ENCODE results near the gene ELF1.
"Not testable (repeated sequence)": the region's sequence is repeated elsewhere in the genome, so short reads cannot be mapped to it uniquely, and the experiment has no call there.

ELF1 gene

DNA sequence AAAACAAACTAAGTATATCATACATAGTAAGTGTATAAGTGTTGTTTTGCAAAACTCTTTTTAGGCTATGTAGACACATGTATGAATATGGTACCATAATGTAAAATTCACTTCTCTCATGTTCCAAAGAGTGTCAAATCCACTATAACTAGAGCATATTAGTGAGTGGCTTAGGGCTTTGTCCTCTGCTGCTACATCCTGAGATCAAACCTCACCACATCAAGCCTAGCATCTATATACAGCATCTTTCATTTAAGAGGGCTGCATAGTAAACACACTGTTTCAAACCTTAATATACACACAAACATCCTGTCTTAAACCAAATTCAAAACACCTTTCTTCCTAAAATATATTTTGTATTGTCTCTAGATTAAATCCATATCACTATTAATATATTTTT, 38.7 kb downstream of the ELF1 start:
- DNase-seq: no peak

DNA sequence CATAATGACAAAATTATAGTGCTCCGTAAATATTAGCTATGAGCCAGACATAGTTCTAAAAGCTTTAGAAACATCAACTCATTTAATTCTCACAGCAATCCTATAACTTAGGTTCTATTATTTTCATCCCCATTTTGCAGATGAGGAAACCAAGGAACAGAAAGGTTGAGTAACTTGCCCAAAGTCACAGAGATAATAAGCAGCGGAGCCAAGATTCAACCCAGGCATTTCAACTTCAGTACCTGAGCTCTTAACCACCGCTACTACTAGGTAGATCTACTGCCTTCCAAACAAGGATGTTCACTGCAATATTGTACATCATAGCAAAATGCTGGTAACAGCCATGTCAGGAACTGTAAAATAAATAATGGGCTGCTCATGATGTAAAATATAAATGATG, 39.9 kb downstream of the ELF1 start:
- DNase-seq: no peak

DNA sequence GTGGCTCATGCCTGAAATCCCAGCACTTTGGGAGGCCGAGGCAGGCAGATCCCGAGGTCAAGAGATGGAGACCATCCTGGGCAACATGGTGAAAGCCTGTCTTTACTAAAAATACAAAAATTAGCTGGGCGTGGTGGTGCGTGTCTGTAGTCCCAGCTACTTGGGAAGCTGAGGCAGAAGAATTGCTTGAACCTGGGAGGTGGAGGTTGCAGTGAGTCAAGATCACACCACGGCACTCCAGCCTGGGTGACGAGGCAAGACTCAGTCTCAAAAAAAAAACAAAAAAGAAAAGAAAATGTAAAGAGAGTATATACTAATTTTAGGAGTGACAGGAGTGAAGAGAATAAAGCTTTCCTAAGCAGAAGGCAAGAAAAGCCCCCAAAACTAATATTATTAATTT, 41.0 kb downstream of the ELF1 start:
- DNase-seq: not testable (repeated sequence)

DNA sequence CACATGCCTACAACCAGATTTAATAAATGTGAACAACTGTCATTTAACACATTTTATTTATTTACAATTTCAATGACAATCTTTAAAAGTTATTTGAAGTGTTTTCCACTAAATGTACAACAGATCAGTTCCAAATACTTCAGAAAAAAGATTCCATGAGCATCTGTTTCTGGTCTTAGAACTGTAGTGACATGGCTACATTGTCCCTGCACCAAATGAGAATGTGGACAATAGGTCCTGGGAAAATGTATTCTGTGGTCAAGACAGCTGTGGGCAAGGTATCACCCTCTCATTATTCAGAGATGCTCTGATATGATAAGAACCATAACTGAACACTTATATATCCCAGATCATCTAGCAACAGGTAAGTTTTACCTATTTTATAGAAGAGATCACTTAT, 43.7 kb downstream of the ELF1 start:
- DNase-seq: no peak

DNA sequence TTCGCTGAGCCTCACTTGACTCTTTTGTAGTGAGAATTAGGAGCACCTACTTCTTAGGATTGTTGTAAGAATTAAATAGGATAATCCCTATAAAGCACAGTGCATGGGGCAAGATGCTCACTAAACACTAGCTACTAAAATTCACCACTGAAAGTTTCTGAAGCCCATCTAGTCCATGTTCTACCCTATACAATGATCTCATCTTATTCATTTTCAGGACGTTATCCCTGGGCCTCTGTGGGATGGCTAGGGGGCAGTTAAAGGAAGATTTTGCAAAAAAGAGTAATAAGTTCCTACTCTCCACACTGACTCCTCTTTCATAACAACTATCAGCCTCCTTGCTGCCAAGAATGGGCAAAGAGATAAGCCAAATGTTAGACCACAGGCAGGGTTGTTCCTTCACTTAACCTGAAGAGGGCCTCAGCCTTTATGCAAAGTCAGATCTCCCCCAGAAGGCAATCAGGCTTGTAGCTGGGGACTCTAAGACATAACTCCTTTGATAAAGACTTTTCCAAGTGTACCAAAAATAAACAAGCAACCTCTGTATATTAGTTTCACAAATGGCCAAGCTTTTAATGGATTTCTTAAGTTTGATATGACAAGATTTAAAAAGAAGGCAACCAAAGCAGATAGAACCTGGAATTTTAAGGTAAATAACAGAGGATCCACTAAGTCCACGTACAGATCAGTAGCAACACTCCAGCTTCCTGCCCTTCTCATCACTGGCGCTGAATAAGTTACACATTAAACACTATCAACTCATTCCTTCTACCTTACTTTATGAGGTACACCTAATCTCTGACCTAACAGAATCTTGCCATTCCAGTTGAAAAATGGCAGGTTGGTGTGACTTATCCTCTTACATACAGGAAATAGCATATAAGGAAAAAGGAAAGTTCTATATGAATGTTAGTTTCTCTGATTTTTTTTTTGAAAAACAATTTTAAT, 44.4 kb downstream of the ELF1 start:
- DNase-seq: no peak

DNA sequence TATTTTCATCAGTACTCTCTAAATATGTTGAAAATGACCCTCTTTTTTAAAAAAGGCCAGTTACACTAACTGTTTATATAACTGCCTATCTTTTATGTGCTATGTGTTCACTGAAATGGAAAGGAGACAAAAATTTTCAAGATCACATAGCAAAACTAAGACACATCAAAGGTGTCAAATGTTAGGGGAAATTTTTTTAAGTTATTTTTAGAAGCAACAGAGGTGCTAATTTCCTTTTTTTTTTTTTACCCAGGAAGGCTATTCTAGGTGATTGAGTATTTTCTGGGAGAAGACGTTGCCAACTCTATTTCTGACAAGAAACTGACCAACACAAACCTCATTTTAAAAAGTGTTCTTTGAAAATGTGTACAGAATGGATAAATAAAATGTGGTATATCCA, 45.7 kb downstream of the ELF1 start:
- no peak for DNase-seq

DNA sequence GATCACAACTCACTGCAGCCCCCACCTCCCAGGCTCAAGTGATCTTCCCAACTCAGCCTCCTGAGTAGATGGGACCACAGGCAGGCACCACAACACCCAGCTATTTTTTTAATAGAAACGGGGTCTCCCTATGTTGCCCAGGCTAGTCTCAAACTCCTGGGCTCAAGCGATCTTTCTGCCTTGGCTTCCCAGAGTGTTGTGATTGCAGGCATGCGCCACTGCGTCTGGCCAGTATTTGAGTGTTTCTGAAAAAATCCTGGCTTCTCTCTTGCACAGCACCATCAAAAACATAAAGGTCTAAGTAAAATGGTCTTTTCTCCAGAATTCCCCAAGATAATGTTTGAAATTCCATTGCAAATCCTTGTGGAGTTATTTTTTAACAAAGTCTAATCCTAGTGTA, 47.8 kb downstream of the ELF1 start:
- DNase-seq: no peak

DNA sequence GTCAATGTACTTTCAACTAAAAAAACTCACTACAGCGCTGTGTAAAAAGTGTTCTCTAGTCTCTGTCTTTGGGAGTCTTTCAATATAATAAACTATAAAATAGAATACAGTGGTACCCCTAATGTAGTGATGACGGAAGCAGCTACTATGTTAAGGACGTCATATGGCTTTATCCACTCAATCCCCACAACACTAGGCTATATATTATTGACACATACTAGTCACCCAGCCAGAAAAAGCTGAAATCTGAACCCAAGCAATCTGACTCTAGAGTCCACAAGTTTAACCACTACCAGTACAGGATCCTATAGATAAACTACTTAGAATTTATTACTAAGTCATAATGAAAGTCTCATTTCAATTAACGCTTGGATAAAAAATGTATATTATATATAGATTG, 48.3 kb downstream of the ELF1 start:
- DNase-seq: no peak

DNA sequence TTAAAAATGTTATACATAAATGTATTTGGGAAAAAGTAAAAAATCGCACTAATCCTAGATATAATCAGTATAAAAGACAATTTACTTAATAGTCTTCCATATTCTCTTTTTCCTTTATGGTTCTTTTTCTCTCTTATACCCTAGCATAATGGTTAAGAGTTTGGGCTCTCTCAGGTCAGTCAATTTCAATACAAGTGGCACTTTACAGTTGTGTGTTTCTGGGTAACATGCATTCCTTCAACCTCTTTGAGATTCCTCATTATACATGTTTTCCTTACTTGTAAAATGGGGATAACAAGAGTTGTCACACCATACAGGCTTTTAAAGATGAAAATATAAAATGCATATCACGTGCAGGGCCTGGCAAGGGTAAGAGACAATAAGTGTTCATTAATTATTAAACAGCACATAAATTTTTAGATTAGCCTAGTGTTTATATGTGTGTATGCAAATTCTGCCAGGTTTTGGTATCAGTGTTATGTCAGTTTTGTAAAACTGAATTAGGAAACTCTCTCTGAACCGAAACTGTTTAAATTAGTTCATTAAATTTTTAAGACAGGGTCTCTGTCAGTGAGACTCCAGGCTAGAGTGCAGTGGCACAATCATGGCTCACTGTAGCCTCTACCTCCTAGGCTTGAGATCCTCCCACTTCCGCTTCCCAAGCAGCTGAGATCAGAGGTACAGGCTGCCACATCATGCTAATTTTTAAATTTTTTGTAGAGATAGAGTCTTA, 49.8 kb downstream of the ELF1 start:
- no peak for DNase-seq

DNA sequence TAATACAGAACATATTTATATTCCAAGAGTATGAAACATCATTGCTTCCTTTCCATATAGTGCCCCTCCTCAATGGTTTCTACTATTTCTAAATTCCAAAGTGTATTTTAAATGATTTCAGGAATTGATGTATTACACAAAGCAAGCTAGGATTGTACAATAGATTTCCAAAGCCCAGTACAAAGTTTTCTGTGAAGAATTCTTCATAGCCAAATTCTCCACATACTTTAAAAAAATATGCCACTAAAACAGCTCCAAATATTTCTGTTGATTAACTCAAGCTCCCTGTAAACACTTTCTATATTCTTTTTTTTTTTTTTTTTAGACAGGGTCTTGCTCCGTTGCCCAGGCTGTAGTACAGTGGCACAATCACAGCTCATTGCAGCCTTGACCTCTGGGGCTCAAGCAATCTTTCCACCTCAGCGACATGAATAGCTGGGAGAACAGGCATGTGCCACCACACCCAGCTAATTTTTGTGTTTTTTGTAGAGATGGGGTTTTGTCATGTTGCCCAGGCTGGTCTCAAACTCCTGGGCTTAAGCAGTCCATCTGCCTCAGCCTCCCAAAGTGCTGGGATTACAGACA, 50.6 kb downstream of the ELF1 start:
- DNase-seq: no peak

DNA sequence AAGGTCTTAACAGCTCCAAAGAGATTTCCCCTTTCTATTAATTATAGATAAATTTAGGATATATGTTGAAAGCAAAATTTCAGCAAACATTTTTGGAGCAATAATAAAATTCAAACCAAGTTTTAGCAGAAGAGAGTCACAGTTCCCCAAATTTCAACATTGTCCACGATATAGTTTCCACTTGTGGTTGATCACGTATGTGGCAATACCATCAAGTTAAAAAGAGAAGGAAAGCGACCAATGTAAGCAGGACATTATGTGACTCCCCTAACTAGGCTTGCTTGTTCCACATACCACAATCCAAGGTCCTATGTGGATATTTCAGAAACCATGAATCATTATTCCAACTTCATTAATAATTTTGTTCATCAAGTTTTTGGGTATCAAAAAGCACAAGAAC, 52.8 kb downstream of the ELF1 start:
- no peak for DNase-seq

DNA sequence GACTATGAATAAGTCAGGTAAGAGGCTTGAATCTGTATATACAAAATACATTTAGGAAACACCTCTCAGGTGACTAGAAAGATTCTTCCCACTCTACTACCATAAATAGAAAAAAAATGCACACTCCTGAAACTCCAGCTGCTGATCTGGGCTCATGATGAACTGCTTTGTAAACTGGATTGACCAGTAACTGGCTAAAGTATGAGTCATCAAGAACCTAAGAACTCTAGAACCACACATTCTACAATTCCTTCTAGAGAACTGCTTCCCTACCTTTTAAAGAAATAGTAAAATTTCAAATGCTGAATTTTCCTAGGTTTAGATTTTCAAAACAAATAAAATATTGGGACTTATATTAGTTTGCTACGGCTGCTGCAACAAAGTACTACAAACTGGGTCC, 55.2 kb downstream of the ELF1 start:
- DNase-seq: no peak

DNA sequence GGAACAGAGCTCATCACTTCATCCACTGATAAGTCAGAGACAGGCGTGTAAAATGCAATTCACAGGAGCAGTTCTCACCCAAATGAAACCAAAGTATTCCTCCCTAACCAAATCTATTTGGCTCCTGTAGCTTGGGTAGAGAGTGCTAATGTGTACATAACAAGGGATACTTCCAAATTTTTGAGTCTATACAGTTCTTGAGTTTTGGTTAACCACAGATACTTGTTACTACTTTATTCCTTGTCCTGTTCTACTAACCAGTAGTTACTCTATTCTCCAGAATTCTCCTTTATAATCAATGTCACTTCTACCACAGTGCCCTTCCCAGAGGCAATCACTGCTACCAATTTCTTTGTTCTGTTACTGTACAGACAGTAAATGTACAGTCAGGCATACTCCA, 57.3 kb downstream of the ELF1 start:
- no peak for DNase-seq

DNA sequence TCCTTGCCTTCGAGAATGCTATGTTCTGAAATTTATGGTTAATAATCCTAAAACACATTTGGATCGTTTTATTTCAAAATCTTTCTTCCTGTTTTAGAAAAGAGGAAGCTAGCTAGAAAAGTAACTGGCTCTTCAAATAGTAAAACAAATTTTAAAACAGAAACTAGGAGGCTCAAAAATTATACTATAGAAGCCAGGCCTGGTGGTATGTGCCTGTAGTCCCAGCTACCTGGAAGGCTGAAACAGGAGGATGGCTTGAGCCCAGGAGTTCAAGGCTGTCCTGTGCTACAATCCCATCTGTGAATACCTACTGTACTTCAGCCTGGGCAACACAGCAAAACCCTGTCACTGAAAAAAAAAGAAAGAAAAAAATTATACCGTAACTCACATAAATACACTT, 57.9 kb downstream of the ELF1 start:
- DNase-seq: no peak

DNA sequence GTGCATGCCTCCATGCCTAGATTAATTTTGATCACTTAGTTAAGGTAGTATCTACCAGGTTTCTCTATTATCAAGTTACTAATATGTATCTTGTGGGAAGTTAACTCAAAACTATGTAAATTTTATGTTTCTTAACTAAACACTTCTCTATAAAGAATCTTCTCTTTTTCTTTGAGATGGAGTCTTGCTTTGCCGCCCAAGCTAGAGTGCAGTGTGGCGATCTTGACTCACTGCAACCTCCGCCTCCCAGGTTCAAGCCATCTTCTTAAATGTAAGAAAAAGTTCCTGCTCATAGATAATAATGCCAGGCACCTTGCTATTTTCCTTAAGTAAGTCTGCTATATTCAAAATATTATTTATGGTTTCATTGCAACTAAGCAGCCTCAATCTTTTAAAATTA, 58.4 kb downstream of the ELF1 start:
- DNase-seq: no peak

DNA sequence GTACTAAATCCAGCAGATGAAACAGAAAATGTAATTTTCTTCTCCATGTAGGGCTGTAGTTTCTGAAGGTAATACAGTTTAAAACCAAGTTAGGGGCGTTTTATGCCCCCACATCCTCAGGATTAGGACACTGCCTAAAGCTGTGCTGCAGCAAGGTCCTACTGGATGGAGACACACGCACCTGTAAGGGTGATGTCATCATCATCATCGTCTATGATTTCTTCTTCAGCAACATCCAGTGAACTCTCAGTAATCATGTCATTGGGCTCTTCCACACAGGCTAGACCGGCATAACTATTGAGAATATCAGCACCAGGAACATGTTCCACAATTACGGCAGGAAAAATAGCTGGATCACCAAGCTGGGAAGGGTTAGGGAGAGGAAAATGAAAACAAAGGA, 60.5 kb downstream of the ELF1 start:
- DNase-seq: no peak

DNA sequence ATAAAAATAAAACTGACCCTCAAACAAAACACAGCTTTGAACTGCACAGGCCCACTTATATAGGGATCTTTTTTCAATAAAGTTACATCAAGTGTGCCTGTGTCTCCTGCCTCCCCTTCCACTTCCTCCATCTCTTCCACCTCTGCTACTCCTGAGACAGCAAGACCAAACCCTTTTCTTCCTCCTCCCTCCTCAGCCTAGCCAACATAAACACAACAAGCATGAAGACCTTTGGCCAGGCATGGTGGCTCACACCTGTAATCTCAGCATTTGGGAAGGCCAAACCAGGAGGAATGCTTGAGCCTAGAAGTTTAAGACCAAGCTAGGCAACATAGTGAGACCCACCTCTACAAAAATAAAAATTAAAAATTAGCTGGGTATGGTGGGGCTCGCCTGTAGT, 72.6 kb downstream of the ELF1 start:
- DNase-seq: no peak

DNA sequence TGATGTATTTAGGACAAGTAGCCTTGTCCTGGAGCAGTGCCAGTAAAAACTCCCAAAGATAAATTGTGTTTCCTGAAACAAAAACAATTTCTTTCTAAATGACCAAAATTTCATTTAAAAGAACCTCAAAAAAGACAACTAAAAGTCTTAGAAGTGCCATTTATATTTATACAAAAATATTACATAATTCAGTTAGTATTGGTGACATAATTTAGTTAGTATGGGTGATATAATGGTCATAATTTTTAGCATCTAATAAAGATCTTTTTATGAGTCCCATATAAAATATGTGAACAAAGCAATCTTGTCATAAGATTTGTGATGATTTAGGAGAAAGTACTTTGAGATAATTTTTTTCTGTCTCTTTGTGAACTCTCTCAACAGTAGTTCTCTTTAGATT, 76.0 kb downstream of the ELF1 start:
- DNase-seq: no peak

DNA sequence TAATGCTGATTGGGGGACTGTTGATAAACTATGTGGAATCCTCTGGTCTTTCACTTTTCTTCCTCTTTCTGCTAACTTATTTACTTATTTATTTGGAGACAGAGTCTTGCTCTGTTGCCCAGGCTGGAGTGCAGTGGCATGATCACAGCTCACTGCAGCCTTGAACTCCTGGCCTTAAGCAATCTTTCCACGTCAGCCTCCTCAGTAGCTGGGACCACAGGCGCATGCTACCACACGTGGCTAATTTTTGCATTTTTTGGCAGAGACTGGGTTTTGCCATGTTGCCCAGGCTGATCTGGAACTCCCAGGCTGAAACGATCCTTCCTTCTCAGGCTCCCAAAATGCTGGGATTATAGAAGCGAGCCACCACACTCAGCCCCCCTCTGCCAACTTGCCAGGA, 77.5 kb downstream of the ELF1 start:
- DNase-seq: no peak

DNA sequence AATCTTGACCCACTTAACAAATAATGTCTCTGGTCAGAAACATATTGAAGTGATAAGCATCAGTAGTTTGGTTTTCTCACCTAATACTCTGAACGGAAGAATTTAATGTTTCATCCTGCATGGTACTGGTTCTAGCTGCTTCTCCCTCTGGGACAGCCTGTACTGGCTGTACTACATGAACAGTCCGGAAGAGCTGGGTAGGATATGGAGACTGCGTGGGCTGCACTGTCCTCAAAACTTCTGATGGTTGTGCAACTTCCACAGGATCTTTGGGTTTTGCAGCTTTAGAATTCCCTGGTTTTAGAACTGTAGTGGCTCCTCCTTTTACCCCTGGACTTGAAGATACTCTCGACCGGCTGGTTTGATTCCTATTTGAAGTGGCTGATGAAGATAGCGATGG, 78.3 kb downstream of the ELF1 start:
- DNase-seq: no peak

DNA sequence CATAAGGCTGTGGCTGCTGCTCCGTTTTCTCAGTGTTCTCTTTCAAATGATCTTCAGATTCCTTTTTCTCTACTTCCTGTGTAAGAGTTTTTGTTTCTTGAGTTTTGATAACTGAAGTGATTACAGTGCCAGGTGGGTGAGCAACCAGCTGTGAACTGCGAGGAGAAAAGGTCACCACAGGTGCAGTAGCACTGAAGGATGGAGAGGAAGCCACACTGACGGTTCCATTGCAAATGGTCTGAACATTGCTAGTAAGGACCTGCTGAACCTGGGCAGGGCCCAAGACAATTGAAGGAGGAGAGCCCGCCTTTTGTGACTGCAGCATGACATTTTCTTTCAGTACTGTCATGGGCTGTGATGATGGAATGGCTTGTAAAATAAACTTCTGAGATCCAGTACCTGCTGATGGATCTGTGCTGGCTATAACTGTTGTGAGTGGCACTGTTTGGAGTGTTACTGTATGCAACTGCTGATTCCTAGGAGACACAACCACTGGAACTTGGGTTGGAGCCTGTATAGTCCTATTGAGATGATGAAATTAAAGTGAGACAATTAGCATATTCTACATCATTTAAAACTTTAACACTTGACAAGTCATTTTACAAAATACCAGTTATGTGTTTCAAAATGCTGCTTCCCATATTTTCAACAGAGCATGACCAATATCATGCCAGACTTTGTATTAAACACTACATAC, 85.5 kb downstream of the ELF1 start:
- no peak for DNase-seq

DNA sequence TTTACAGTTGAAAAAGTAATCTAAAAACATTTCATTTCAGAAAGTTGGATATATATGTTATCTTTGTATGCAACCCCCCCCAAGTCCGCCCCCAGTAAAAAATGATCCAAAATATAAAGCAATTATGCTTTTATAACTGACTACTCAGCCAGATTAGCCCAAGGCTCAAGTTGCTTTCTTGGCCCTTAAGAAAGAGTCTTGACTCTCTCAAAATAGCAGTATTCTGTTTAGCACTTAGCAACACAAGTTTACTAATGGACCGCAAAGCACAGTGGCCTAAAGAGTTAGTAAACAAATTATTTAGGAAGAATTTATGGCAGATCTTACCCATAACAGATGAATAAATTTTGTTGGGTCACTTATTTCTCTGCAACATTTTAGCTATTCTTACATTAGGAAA, 86.9 kb downstream of the ELF1 start:
- DNase-seq: no peak

DNA sequence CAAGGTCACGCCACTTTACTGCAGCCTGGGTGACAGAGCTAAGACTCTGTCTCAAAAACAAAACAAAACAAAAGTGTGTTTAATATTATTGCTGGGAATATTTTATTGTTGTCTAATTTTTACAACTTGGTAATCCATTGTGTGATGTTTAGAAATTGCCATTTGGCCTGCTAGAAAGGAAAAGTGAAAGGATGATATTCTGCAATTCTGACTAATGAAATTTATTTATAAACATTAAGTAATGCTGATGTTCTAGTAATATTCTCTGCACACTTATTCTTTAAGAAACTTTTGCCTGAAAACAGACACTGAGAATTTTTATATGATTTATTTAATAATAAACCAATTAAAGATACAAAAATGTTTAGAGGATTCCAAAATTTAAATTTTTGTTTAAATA, 87.4 kb downstream of the ELF1 start:
- no peak for DNase-seq
